Kidney (tissue), 14 donors: Measurements from ENCODE around the gene AOC1. TPM values are rescaled to one million over a fixed set of nuclear protein-coding genes. Genes with fewer than 3 reads are reported as not detected.

Source experiments
- DNase-seq, 5 donors: peaks; one replicate each; pipeline ENCODE4 v3.0.0-alpha.2; 2013 to 2020
- FAIRE-seq: peaks from 2 replicates; lab custom pipeline; 2012; peaks lifted over from hg19 to GRCh38; lab: Jason Lieb, UNC
- H3K27ac ChIP-seq, 2 donors: one replicate each; pipeline ENCODE4 v1.7.0; 2013; ENCODE audit warnings: low read depth in 2 of 2, low read length in 2 of 2, inconsistent platforms in 1 of 2
- H3K27me3 ChIP-seq: one replicate; pipeline ENCODE4 v1.7.1; 2013; ENCODE audit warnings: low read length, inconsistent platforms; ENCODE audit not compliant: control insufficient read depth, insufficient read depth
- H3K36me3 ChIP-seq, 3 donors: one replicate each; pipeline versions ENCODE4 v1.7.0 to v1.7.1; 2013; ENCODE audit warnings: low read length in 3 of 3, control low read depth in 1 of 3, inconsistent platforms in 1 of 3; ENCODE audit not compliant: insufficient read depth in 3 of 3, control insufficient read depth in 2 of 3
- H3K4me1 ChIP-seq, 3 donors: one replicate each; pipeline versions ENCODE4 v1.7.0 to v1.7.1; 2013; ENCODE audit warnings: low read length in 3 of 3, inconsistent platforms in 1 of 3, low read depth in 1 of 3; ENCODE audit not compliant: control insufficient read depth in 2 of 3, insufficient read depth in 2 of 3
- H3K4me3 ChIP-seq, 3 donors: one replicate each; pipeline versions ENCODE4 v1.7.0 to v1.8.1; 2013; ENCODE audit warnings: low read length in 3 of 3, control low read depth in 1 of 3, inconsistent platforms in 1 of 3
- H3K9ac ChIP-seq, 3 donors: one replicate each; pipeline versions ENCODE4 v1.7.0 to v1.7.1; 2013; ENCODE audit warnings: low read length in 3 of 3, control low read depth in 1 of 3, inconsistent platforms in 1 of 3
- H3K9me3 ChIP-seq, 3 donors: one replicate each; pipeline versions ENCODE4 v1.7.0 to v1.7.1; 2013; ENCODE audit warnings: low read length in 3 of 3, control low read depth in 1 of 3, inconsistent platforms in 1 of 3; ENCODE audit not compliant: control insufficient read depth in 2 of 3, insufficient read depth in 1 of 3
- CTCF ChIP-seq: IDR thresholded peaks from 3 replicates; pipeline ENCODE4 v1.5.1; 2012; ENCODE audit warnings: mild to moderate bottlenecking, moderate library complexity, borderline replicate concordance; ENCODE audit not compliant: insufficient read depth; ENCODE audit errors: extremely low read depth
- intact Hi-C: fragments of 100-400 bp; cut with DNase I; formaldehyde crosslinking; loops from one replicate; pipeline ENCODE4 v1.11.1; 2022
- polyA plus RNA-seq: library from polyadenylated mRNA; stranded (reverse); fragments of 350-450 nt; fragmentation: Illumina TruSeq; extraction: RNeasy Lipid Tissue Mini Kit (QIAGEN cat#74804); gene quantifications from one replicate; pipeline ENCODE4 v1.2.3, GENCODE V29; 2014; ENCODE audit warnings: low read depth, low replicate concordance; ENCODE audit not compliant: insufficient read depth
- total RNA-seq: library from RNA; stranded (reverse); fragmentation: NEBNext Ultra II Directional; extraction: Animal tissue kit (Norgen Biotek cat#: 25700); gene quantifications from one replicate; pipeline ENCODE4 v1.2.1, GENCODE V29; 2021
- donor health status: control.
- donor health status: control.
- donor health status: control.
- donor health status: control.
- donor health status: control.
- donor health status: DM: yes; HTN: yes; CAD: no.
- donor health status: Normal renal cell carcinoma (clear cell type).

AOC1 gene
- total and polyA plus RNA-seq, 2 donors from 2014 or later, result 99.1 to 170 TPM

- intact Hi-C loops, result no loop called here
- Histone ChIP-seq H3K27ac (no peak overlapping the region), H3K4me1 (peaks cover 0 to 10% (median 0%) of the 10 kb centered on the region in 3 donors), H3K9me3 (no peaks in the 10 kb centered on the region), H3K36me3 (no peaks in the 10 kb centered on the region), H3K27me3 (no peaks in the 10 kb centered on the region), H3K4me3 (no peak overlapping the region), H3K9ac (no peak overlapping the region)
- DNase-seq (peak in 1 of 5 donors; percentile 18), FAIRE-seq (no peak)
- no peak for TF ChIP-seq CTCF
Measured at GRCh38 chr7:150857276-150858055, 5.1 kb downstream of the AOC1 start.

- Histone ChIP-seq H3K9me3 (no peaks in the 10 kb centered on the region), H3K27ac (no peak overlapping the region), H3K36me3 (no peaks in the 10 kb centered on the region), H3K4me1 (peaks cover 0 to 10% (median 0%) of the 10 kb centered on the region in 3 donors), H3K4me3 (no peak overlapping the region), H3K27me3 (no peaks in the 10 kb centered on the region), H3K9ac (no peak overlapping the region)
- intact Hi-C loops, result no loop called here
- DNase-seq (peak in 1 of 5 donors; percentile 20), FAIRE-seq (no peak)
- no peak for TF ChIP-seq CTCF
Measured at GRCh38 chr7:150858236-150859197, 6.2 kb downstream of the AOC1 start.

- H3K9ac ChIP-seq, result no peak overlapping the region
- DNase-seq (peak in 1 of 5 donors; percentile 21), FAIRE-seq (no peak)
- H3K27ac ChIP-seq, result no peak overlapping the region
- no peaks in the 10 kb centered on the region for H3K9me3 ChIP-seq
- H3K27me3 ChIP-seq, result no peaks in the 10 kb centered on the region
- TF ChIP-seq CTCF, result peak; percentile 2
- intact Hi-C loops, result no loop called here
- H3K4me3 ChIP-seq, result no peak overlapping the region
- no peaks in the 10 kb centered on the region for H3K4me1 ChIP-seq
- no peaks in the 10 kb centered on the region for H3K36me3 ChIP-seq
Measured at GRCh38 chr7:150860291-150860977, 8.1 kb downstream of the AOC1 start.
